Keratinocyte (primary cell): ENCODE data around the gene ABCA12.

ENCODE experiments used
- CTCF ChIP-seq, 3 experiments: IDR thresholded peaks in 1 of 3; conservative IDR thresholded peaks in 1 of 3; optimal IDR thresholded peaks in 1 of 3; 2 replicates in 2 of 3; 3 replicates in 1 of 3; pipeline versions ENCODE3 to v1.5.1; 2011; ENCODE audit warnings: low read length in 3 of 3, mild to moderate bottlenecking in 3 of 3, moderate library complexity in 2 of 3, control low read depth in 1 of 3, inconsistent platforms in 1 of 3; ENCODE audit not compliant: insufficient read depth in 2 of 3; ENCODE audit errors: extremely low read depth in 1 of 3
- EZH2 ChIP-seq: IDR thresholded peaks from one replicate; pipeline ENCODE4 v1.6.1; 2012; ENCODE audit warnings: inconsistent platforms, mild to moderate bottlenecking, low read length, moderate library complexity

- TF ChIP-seq CTCF (optimal IDR thresholded peaks at IDR 0.05 in 1 of 3, IDR thresholded peaks at IDR 0.05 in 1 of 3, conservative IDR thresholded peaks at IDR 0.05 in 1 of 3; ENCODE audit: extremely low read depth in 1 of 3, insufficient read depth in 2 of 3, low read length in 3 of 3) (no peak), EZH2 (no peak)
Measured at GRCh38 chr2:215068399-215068798, 70.0 kb downstream of the ABCA12 start.
